HG02852 (cell line): ENCODE results near the gene EFCAB12.
"Not testable (repeated sequence)": the region's sequence is repeated elsewhere in the genome, so short reads cannot be mapped to it uniquely, and the experiment has no call there.

ENCODE experiments used
- ATAC-seq: cut with Tn5 transposase; IDR thresholded peaks from one replicate; pipeline ENCODE4 v1.9.1; 2021; ENCODE audit warnings: mild to moderate bottlenecking, moderate library complexity; ENCODE audit not compliant: unreplicated experiment

Gene EFCAB12

DNA sequence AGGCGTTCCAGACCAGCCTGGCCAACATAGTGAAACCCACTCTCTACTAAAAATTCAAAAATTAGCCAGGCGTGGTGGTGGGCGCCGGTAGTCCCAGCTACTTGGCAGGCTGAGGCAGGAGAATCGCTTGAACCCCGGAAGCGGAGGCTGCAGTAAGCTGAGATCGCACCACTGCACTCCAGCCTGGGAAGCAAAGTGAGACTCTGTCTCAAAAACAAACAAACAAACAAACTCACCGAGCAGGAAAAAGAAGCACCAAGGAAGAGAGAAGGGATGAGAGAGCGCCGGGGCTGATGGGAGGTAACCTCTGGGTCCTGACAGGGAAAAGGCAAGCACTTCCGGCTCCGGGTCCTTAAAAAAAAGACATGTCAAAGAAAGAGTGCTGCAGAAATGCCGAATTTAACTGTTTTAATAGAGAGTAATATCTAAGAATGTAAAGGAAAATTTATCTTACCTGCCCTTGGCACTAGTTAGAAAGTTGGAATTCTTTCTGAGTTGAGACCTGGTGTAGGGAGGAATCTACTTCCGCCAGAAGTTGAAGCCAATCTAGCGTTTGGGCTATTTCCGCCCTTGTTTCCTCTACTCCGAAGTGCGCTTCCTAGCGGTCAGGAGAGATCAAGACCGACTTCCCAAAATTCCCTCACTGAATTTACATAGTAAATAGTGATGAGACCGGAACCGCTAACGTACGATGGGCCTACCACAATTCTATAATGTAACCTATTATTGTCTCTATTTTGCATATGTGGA is 29.1 kb downstream of the EFCAB12 start:
- ATAC-seq: peak; percentile 81

DNA sequence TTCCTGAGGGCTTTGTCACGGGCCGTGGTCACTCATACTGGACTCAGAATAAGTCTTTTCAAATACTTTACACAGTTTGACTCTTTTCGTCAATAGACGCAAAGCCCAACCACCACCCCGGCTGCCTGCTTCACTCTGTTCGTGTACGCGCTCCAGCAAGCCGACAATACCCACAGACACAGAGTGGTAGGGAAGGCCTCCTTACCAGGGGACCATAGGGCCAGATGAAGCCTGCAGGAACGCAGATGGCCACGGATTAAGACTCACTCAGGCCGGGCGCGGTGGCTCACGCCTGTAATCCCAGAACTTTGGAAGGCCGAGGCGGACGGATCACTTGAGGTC is 29.7 kb downstream of the EFCAB12 start:
- ATAC-seq: peak; percentile 17

DNA sequence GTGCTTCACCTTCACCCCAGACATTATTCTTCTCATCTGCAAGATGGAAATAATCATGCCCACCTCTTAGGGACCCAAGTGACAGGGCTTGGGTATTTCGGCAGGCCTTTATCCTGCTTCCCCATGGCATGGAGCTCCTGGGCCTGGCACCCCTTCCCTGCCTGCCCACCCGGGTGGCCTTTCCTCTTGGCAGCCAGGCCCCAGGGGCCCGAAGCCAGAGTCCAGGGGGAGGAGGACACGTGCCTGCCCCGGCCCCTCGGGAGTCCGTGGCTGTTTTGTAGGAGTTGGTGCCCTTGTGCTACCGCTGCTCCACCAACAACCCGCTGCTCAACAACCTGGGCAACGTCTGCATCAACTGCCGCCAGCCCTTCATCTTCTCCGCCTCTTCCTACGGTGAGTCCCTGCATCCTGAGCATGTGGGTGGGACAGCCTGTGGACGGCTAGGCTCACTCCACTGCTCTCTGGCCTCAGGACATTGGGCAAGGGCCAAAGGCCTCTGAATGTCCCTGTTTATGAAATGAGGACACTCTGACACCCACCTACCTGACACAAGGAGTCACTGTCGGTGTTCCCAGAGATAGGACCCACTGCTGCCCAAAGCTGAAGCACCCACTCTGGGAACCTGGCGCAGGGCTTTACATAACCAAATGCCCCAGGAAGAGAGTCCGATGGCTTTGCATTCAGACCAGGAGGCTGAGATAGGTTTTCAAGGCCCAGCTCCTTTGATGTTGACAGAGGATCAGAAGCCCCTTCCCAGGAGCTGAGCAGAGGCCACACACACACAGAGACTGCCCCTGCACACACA is 34.5 kb downstream of the EFCAB12 start:
- not testable (repeated sequence) for ATAC-seq

DNA sequence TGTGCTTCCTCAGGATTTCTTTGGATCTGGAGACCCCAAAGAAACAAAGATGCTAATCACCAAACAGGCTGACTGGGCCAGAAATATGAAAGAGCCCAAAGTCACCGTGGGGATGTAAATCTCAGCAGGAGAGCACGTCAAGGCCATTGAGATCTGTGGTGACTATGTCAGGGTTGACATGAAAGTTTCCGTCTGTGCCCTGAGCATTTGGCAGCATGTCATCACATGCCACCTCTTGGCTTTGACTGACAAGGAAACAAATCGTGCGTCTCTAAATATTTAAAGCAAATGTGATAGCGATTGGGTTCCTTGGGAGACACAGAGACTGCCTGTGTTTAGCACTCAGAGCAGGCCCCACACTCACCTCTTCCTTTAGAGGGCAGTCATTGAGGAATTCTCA is 35.2 kb downstream of the EFCAB12 start:
- no peak for ATAC-seq

DNA sequence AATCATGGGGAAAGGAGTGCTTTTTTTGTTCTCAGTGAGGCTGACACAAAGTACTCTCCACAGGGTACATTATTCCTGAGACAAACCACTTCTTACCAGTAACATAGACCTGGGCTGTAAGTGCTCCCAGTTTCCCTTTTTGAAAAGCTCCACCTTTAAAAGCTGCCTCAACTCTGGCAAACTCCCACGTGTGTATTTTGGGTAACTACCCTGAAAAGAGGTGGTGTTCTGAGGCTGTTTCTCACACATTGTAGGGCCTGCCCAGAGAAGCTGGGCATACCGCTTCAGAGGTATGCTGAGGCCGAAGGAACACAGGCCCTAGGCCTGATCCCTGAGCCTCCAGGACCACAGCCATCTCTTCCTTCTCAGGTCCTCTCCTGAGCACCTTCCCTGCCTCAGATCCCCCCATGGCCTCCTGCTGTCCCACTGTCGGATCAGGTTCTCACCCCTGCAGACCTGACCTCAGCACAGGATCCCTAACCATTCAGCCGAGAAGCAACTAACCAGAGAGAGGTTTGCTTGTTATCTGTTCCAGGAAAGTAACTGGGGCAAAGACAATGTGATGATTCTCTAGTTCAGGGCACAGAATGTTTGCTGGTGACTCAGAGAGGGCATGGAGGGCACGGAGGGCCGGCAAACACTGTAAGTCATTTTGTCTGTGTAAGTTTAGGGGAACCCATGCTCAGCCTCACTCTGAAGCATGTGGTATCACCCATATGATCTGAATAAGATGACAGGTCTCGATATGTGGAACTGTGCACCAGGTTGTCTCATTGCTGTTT is 36.1 kb downstream of the EFCAB12 start:
- ATAC-seq: not testable (repeated sequence)

DNA sequence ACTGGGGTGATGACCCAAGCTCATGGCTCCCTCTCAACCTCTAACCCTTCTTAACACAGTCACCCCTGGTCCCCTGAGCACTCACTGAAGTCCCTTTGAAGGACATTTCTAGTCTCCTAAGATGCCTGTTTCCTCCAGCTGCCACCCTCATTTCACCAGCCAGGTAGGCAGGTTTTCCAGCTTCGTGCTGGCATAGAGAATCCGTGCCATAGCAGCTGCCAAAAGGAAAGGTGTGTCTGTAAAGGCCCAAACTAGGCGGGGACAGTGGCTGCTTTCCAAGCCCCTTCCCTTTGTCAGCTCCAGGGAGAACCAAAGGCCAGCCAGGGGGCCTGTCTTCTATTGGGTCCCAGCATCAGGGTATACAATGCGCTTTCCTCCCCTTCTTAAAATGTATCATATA is 36.9 kb downstream of the EFCAB12 start:
- not testable (repeated sequence) for ATAC-seq

DNA sequence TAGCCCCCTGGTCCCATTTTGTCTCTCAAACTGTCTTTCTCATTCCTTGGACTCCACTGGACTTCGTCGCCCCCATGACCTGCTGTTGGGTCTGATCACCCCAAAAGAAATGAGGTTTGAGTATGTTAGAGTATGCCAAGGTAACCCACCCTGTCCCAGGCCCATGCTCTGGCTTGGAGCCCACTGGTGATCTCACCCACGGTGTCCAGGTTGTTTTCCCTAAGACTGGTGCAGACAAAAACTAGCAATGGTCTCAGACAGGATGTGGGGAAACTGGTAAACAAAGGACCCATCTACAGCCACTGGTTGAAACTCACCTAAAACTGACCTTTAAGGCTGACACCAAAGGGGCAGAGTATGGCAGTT is 38.9 kb downstream of the EFCAB12 start:
- ATAC-seq: no peak

DNA sequence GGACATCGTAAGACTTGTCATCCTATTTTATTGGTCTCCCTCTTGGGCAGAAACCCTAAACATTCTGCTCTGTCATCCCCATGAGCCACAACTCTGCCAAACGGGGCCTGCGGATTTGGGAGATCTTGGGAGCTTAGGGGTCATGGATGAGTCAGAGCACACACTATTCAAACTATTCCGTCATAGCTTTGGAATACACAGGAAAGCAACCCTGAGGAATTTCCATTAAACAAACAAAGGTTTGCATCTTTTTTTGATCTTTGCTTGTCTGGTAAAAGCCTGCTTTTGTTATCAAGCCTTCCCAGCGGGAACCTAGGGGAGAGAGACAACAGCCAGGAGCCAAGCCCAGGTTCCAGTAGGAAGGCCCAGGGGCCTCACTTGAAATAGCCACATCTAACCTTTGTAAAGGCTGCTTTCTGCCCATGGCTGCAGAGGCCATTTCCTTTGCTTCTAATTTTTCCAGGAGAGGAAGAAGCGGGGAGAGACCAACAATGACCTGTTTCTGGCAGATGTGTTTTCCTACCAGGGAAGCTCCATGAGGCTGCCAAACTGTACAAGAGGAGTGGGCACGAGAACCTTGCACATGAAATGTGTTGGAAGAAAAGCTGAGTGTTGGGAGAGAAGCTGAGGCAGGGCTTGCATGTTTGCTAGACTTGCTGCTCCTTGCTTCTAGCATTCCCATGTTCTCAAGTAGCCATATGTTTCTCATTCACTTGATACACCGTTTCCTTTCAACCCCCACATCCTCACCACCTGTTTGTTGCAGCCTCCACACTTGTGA is 39.5 kb downstream of the EFCAB12 start:
- not testable (repeated sequence) for ATAC-seq

DNA sequence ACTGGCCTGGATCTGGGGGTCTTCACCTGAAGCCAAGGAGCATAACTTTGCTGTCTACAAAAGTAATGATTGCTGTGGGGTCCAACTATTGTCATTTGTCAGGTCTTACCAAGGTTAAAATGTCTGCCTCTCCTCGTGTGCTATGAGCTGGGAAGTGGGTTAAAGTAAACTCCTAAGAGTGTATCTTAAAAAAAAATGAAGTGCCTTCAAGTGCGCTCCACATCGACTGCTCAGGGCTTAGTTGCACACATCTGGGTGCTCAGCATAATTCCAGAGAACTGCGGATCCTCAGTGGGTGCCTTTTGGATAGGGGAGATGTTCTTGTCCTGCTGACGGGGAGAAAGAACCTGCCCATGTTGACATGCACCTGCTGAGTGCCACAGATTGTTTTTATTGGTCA is 40.9 kb downstream of the EFCAB12 start:
- no peak for ATAC-seq

DNA sequence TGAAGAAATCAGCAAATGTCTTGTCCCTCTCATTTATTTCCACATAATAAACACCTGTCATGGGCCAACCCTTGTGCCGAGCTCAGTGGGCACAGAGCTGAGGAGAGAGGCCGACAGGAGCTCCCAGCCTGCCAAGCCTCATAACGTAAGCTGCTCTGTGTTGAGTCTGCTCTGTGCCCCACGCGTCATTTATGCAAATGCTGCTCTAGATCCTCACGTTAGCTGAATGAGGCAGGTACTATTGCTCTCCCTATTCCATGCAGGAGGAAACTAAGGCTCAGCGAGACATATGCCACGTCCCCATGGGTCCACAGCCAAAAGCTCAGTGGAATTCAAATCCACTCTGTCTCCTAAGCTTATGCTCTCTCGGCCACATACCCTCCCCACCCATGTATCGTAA is 41.5 kb downstream of the EFCAB12 start:
- ATAC-seq: no peak

DNA sequence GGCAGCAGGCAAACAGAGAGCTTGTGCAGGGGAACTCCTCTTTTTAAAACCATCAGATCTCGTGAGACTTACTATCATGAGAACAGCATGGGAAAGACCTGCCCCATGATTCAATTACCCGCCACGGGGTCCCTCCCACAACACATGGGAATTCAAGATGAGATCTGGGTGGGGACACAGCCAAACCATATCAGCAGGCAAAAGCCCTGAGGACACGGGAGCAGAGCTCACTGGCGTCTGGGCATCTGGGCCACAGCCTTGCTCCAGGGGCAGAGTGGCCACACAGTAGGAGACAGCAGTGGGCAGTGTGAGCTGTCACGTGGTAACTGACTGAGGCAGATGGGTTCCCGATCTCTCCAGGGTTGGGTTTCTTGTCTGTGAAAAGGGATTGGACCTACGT is 42.9 kb downstream of the EFCAB12 start:
- not testable (repeated sequence) for ATAC-seq

DNA sequence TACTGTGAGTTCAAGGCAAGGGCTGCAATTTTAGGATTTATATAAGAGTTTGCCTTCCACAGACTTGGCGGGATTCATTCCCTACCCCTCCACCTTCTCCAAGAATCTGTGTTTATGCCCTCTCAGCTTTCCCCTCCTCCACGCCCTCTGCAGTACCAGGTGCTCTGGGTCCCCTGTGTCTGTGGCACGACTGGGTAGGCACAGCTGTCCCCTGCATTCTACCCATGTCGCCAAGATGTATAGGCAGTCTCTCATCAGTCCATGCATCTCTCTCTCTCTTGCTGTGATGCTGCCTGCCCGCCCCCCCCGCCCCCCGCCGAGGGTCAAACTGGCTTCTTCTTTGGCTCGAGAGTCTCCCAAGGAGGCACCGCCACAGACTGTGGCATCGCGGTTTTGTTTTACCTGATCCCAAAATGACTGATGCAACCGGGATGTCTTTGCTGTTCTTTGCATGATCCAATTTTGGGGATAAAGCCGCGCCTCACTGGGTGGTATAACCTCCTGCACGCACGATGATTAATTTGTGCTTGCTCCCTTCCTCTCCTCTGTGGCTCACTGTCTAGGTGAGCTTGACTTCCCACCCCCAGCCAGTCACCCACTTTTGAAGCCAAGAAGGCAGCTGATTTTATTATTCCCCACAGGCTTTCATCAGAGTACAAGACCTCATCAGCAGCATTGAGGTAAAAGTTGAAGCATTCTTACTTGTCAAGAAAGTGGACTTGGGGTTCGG is 43.7 kb downstream of the EFCAB12 start:
- ATAC-seq: no peak

DNA sequence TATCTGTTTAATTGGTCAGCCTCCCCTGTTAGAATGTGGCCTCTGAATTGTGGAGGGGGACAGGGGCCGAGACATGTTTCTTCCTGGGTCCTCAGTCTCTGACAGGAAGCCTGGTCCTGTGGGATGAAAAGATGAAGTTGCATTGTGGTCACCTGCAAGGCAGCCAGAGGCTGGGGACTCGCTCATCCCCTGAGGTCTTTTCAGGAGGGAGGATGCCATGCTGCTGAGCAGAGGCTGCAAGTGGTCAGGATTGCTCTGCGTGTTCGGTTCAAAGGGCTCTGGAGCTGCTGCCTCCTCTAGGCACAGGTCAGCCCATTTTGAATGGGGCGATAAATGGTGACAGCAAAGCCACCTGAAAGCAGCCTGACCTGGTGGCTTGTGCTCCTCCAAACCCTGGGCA is 44.3 kb downstream of the EFCAB12 start:
- ATAC-seq: not testable (repeated sequence)

DNA sequence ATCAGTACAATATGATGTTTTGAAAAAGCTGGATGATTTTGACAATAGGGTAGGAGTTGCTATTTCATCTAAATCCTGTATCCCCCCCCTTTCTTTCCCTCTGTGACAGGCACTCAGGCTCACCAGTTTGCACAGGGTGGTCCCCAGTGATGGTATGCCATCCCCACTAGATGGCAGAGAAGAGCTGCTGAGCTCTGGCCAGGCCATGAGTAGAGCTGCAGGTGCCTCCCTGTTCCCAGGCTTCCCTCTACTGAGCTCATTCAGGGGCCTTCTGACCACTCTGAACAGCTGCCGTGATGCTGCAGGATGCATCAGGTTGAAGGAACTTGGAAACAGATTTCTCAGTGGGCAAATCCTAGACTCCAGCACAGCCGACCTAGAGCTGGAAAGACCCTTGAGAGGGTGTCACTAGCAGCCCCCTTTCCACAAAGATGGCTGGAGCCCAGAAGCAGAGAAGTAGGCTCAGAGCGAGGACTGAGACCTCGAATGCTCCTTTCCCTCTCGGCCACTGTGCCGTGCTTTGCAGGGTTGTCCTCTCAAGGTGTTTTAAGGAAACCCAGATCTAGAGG is 45.1 kb downstream of the EFCAB12 start:
- ATAC-seq: no peak

DNA sequence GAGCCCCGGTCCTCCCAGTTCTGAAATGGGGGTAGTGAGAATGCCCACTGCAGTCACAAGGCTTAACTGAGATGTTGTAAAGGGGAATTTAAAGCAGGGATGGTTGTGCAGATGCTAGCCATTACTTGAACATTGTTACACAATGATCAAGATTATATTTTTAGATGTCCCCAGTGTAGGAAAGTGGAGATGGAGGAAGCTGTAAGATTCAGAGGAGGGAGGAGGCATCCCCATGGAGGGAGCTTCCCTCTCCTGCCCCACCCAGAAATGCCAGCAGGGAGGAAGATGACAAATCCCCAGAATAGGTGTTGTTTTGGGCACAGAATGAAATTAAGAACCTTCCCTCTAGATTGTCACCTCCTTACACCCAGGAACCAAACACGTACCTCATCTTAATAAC is 46.1 kb downstream of the EFCAB12 start:
- ATAC-seq: no peak

DNA sequence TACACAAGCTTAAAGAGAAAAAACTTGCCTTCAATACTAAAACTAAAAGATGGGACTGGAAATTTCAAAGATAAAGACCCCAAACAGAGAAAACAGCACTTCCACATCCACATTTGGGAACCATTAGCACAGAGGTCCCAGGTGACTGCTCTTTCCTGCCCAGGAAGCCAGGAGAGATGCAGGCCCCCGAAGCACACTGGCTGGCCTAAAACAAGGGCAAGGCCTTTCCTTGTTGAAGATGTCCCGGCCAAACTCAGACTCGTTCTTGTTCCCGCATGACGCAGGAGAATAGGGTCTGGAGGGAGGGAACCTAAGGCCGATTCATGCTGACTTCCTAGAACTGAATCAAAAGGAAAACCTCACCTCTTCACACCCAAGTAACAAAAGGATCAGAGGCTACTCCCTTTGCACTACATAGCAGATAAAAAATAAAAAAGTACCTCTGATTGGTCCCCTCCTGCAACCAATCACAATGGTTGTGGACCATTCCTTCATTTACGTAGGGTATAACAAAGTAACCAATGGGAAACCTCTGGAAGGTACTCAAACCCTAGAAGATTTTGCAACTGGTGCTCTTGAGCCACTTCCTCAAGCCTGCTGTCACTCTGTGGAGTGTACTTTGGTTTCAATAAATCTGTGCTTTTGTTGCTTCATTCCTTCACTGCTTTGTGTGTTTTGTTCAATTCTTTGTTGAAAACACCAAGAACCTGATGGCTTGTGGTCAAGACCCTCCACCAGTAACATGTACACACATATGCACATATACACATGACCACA is 48.7 kb downstream of the EFCAB12 start:
- ATAC-seq: no peak

DNA sequence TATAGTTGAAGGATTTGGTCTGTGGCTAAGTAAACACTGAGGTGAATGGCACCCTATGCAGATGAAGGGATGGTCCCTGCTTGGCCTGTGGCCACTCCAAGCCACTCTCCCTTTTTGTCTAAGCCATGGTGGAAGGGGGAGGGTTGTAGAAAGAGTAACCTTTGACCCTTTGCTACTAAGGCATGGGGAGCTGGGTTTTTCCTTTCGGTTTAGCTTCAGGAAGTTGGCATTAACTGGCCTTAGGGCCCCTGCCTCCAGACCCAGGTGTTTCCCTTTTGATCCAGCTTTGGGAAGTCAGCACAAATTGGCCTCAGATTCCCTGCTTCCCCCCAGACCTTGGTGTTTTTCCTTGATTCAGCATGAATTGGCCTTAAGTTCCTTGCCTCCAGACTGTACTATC is 49.5 kb downstream of the EFCAB12 start:
- ATAC-seq: no peak

DNA sequence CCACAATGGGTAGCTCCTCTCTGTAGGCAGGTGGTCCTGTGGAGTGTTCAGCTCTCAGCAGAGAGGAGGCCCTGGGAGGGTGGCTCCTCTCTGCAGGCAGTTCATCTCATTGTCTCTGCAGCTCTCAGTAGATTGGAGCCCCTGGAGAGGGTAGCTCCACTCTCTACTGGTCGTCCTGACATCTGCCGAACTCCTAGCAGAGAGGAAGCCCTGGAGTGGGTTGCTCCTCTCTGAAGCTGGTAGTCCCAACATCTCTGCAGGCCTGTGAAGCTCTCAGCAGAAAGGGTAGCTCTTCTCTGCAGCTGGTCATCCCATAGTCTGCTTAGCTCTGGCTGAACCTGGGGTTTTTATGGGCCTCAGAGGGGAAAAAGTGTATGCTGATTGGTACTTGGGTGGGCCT is 50.8 kb downstream of the EFCAB12 start:
- ATAC-seq: no peak

DNA sequence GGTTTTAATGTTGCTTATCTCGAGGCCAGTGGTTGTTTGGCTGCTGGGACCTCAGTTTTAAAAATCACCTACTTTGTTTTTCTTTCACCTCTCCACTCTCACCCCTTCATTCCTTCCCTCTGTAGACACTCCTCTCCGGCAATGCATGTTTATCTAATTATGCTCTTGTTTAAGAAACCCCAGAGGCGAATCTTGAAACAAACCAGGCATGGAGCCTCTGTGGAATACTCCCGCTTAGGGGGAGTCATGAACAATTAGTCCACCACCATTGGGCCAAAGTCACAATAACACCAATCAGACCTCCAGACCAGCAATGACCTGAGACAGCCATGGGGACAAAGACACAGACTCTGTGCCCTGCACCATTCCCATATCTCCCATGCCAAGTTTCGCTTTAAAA is 53.3 kb downstream of the EFCAB12 start:
- no peak for ATAC-seq
